Adrenal gland (tissue), 5 donors: Measurements from ENCODE around the gene NVL.

Source experiments
- CTCF ChIP-seq, 6 experiments: fragments of 450-650 bp in 4 of 6; fragments of 200-600 bp in 2 of 6; sonication (generic) in 1 of 6; IDR thresholded peaks; 1 replicate in 5 of 6; 2 replicates in 1 of 6; pipeline versions ENCODE4 v1.5.1 to v1.8.0; 2016 to 2021; ENCODE audit warnings: antibody characterized with exemption in 6 of 6, mild to moderate bottlenecking in 2 of 6, moderate library complexity in 1 of 6
- POLR2A ChIP-seq, 2 donors: fragments of 450-650 bp; IDR thresholded peaks; one replicate each; pipeline ENCODE4 v1.6.1; 2017; ENCODE audit warnings: antibody characterized with exemption in 2 of 2, mild to moderate bottlenecking in 2 of 2, moderate library complexity in 1 of 2
- donor health status: DM: no; HTN: no; CAD: no.

GRCh38 chr1:224219011-224219611, 110.9 kb downstream of the NVL start:
- TF ChIP-seq POLR2A (IDR thresholded peaks at IDR 0.05) (no peak), CTCF (IDR thresholded peaks at IDR 0.05) (no peak)
